Midbrain (tissue), 1 donor: ENCODE results near the gene AKR1B15.
A peak's percentile ranks its signal among the peaks of the same experiment; 100 is the strongest.
"Not testable (repeated sequence)": the region's sequence is repeated elsewhere in the genome, so short reads cannot be mapped to it uniquely, and the experiment has no call there.

ENCODE experiments used
- DNase-seq: peaks from one replicate; lab custom pipeline; 2025; lab: John Stamatoyannopoulos, UW

Gene AKR1B15

DNA sequence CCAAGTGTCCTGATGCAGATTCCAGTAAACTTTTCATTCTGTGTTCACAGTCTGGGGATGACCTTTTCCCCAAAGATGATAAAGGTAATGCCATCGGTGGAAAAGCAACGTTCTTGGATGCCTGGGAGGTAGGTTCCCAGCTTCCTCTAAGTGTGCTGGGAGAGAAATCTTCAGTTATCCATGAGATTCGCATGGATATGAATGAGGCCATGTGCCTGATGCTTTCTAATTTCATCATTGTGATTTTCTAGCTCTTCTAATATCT, 16.0 kb upstream of the AKR1B15 start:
- DNase-seq = no peak

DNA sequence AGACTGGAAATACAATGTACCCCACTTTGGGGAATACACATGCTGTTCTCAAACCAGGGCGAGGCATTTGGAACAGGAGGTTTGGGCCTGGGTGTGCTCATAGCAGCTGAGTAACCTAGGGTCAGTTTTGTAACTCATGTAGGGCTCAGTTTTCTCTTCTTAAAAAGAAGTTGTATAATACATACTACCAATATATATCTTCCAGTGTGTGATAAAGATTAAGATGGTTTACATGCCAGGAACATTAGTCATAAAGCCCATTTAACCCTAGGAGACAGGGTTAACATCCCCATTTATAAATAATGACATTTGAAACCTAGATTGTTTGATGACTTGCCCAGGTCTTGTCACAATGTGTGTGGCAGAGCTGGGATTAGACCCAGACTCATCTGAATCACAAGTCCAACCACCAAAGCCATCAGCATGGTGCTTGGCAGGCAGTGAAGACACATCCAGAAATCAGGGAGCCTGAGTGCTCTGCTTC, 15.6 kb upstream of the AKR1B15 start:
- DNase-seq = no peak

DNA sequence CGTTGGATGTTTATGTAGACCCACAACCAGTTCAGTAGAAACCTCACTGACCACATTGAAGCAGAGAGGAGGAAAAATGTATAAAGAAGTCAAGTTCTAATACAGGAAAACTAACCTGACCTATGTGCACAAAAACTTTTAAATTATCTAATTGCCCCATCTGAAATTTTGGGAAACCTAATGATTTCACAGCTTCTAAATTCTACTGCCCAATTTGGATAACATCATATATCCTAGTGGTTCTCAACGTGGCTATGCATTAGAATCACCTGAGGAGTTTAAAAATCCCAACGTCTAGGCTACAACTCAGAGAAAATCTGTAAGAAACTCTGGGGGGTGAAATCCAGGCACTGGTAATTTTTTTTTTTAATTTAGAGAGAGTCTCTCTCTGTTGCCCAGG, 14.3 kb upstream of the AKR1B15 start:
- no peak for DNase-seq

DNA sequence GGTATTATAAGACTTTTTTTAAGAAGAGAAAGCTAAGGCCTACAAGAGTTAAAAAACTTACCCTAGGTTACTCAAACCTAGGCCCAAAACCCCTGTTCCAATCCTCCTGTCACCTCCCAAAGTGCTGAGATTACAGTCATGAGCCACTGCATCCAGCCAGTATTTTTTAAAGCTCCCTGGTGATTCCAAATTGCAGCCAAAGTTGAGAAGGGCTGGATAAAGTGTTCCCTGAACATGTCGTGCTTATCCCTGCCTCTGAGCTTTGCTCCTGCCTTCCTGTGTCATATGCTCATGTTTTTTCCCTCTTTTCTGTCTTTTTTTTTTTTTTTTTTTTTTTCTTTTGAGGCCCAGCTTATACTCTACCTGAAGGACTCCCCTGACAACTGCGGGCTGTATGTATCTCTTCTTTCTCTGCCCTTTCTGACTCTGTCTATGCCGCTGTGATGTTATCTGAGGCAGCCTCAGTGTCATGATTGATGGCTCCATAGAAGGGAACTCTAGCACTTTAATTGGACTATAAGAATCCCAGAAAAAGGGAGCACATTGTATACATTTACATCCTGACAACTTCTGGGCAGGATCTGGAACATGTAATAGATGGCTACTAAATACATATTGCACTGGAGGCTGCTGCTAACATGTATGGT, 13.5 kb upstream of the AKR1B15 start:
- no peak for DNase-seq

DNA sequence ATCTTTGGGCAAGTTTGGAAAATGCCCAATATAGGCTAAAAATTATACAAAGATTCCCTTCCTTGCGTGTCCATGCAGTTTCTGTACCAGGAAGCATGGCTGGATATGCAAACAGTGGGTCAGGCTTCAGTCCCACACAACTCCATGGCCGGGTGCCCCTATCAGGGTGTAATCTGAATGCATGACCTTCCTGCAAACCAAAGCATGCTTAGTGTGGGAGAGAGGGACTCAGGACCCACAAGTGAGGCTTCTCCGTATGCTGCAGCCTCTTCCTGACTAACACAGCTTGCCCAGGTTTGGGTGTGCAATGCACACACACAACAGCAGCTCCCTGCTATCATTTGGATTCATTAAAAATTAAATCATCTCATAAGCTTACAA, 13.0 kb upstream of the AKR1B15 start:
- no peak for DNase-seq

DNA sequence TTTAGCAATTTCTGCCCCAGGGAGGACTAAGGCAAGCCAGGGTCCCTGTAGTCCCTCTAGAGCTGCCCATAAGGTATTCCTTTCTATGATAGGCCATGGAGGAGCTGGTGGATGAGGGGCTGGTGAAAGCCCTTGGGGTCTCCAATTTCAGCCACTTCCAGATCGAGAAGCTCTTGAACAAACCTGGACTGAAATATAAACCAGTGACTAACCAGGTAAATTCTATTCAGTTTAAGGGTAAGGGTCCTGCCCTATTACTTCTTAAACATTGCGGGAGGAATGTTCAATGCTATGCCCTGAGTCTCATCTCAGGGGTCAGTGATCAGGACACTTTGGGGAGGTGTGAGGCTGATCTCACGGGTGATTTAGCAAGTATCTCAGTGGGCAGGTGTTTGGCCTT, 12.4 kb upstream of the AKR1B15 start:
- DNase-seq = not testable (repeated sequence)

DNA sequence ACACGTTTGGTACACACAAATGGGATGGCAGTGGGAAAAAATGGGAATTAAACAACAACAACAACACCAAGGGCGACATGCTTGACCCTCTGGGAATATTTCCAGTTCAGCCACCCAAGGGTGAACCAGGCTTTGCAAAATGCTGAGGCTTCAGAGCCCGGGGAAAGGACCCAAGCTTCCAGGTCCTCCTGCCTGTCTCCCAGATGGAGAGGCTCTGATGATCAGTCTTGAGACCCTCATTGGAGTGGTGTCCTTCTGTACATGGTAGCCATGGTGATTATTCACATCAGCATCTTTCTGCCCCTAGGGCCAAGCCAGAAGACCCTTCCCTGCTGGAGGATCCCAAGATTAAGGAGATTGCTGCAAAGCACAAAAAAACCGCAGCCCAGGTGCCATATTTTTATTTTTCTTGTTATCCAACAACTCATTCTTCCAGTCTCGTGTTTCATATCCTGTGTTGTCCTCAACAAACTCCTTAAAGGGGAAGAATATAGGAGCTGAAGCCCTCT, 11.6 kb upstream of the AKR1B15 start:
- DNase-seq = not testable (repeated sequence)

DNA sequence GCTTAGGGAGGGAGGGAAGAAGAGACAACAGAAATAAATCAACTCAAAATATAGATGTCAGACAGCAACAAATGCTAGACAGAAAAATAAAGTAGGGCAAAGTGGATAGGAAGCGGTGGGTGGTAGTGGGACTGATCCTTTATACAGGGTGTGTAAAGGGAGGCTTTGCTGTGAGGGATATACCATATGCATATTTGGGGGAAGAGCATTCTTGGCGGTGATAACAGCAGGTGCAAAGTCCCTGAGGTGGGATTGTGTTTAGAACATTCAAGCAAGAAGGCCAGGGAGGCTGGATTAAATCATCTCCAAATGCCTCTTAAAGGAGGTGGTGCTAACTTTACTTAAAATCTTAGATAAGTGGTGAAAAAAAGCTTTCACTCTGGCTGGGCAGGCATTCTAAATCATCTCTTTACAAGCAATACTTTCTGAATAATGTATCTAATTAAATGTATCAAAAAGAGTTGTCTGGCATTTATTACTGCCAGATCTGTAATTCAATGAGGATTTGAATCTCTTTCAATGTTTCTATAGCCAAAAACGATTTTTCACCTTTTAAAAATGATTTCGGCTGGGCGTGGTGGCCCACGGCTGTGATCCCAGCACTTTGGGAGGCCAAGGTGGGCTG, 9.4 kb upstream of the AKR1B15 start:
- no peak for DNase-seq

DNA sequence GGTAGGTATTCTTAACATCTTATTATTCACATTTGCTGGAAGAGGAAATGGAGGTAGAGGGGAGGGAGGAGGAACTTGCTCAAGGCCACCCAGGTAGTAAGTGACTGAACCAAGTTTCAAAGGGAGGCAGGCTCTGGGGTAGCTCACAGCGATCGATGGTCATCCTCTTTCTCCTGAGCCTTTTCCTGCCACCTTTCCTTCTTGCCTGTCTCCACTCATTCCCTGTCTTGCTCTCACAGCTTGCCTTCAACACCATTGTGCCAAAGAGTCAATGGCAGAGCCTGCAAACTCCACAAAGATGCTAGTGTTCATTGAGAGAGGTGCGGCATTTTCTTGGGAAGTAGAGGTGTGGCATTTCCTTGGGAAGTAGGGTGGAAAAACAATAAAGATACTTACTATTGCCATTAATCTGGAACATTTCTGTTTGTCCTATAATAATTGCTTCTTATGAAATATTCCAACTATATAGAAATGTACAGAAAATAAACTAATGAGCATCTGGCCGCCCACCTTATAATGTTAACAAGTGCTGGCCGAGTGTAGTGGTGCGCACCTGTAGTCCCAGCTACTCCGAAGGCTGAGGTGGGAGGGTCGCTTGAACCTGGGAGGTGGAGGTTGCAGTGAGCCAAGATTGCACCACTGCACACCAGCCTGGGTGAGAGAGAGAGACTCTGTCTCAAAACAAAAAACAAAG, 7.3 kb upstream of the AKR1B15 start:
- DNase-seq = not testable (repeated sequence)

DNA sequence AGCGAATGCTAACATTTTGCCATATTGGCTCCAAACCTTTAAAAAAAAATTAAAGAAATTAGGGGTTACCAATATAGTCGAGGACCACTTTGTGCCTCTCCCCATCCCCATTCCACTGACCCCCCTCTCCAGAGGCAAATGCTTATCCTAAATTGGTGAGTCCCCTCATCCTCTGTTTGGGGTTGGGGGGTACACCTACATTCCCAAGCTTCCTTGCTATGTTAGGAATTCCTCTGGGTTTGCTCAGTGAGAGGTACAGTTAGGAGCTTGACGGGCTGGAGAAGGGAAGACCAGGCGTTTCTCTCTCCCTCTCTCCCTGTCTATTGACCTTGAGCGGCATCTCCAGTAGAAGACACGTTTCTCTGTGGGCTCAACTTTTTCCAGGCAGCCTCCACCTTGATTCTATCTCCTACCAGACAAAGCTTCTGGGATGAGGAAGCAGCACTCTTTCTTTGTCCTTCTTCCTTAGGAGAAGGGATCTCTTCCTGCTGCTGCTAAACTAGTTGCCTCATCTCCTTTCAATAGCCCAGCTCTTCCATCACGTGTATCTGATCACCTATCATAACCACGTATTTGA, 6.6 kb upstream of the AKR1B15 start:
- DNase-seq = no peak

DNA sequence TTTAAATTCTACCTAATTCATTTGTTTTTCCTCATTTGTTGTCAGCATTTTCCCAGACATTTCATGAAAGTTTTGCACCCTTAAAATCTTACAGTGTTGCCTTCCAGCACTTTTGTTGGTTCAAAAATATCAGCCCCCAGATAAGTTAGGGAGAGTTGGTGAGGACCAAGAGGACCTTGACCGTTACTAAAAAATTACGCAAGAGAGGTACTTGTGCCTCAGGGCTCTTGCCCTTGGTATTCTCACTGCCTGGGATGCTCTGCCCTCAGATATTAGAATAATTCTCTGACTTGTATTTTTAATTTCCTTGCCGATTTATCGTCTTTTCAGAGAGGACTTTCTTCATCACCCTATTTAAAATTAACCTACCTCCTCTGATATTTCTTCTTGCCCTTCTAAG, 3.5 kb upstream of the AKR1B15 start:
- no peak for DNase-seq

DNA sequence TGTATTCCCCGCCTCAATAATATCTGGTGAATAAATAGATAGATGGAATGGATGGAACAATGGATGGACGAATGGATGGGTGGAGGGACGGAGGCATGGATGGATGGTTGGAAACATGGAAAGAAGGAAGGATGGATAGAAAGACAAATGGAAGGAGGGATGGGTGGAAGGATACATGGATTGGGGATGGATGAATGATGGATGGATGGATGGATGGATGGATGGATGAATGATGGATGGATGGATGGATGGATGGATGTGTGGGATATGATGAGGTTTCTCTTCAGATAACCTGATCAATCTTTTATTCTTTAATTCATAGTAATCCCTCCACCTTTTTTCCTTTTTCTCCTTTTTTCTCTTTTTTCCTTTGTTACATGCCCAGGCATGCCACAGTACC, 3.0 kb upstream of the AKR1B15 start:
- no peak for DNase-seq

DNA sequence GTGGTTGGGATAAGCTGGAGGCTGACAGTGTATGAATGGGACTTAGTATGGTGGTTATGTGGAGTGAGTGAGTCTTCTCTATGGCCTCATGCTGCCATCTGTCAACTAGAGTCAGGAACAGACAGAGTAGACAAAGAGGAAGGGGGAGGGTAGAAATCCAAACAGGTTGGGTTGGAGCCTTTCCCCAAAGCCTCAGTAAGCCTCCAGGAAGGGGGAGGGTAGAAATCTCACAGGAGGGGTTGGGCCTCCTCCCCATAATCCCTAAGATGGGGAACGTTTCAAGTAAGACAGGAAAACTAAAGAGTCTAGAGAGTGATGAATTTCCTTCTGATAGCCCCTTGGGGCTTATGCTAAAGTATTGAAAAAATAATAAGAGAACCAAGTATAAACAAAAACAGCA, 2.0 kb upstream of the AKR1B15 start:
- no peak for DNase-seq

DNA sequence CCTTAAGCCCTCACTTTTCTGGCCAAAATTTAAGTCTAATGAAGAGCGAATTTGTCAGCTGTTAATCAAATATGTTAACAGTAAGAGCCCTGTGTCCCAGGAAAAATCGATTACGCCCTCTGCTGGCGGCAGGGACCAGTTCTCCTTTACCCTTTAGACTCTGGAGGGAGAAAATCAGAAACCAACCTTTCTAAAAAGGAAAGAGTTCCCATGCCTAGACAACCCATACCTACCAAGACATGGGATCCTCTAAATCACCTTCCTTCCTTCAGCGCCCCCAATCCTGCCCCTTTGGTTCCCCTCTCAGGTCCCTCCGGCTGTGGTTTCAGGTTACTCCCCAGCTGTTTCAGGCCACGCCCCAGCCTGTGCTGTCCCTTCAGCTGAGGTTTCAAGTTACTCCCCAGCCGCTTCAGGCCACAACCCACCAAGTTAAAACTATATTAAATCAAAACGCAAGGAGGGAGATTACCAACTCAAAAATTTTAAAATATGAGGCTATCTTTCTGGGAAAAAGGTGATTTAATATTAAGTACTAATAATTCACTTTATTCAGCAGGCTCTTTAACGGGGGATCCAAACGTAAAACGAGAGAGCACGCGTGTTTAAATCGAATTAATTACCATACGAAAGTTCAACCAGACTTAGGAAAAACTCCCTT, 1.4 kb upstream of the AKR1B15 start:
- DNase-seq = peak; percentile 71

DNA sequence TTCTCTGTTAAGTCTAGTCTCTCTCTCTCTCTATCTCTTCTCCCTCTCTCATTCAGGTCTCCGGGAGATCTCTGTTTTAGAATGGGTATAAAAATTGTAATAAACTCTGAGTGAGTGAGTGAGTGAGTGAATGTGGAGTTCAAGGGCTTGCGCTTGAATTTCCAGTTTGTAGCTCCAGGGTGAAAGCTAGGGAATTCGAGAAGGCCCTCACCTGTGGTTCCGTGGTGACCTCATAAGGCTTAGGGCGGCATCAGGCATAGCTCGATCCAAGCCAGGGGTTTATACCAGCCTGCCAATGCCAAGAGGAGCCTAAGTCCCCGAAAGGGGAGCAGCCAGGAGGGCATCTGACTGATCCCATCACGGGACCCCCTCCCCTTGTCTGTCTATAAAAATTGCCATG, 456 bp downstream of the AKR1B15 start:
- no peak for DNase-seq

DNA sequence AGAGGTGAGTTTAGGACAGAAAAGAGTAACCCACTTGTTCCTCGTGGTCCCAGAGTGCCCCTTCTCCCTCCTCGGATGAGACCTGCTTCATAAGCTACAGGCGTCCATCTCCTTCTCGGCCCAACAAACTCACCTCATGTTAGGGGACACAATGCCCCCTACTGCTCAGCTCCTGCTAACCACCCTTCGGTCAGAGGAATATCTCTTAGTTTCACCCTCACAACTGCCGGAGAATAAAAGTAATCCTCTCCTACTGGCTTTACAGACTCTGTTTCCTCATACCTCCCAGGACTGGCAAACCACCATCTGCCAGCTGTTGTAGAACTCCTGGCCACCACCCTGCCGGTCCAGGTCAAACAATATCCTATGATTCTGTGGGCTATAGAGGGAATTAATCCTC, 3.2 kb downstream of the AKR1B15 start:
- peak; percentile 1 for DNase-seq

DNA sequence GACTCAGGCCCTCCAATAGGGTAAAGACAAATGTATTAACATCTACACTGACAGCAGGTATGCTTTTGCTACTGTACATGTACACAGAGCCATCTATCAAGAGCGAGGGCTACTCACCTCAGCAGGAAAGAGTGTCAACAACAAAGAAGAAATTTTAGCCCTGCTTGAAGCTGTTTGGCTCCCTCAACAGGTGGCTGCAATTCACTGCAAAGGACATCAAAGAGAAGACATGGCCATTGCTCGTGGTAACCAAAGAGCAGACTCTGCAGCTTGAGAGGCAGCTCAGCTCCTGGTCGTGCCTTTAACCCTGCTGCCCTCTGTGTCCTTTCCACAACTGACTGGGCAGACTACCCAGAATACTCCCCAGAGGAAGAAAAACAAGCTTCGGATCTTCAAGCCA, 5.1 kb downstream of the AKR1B15 start:
- no peak for DNase-seq

DNA sequence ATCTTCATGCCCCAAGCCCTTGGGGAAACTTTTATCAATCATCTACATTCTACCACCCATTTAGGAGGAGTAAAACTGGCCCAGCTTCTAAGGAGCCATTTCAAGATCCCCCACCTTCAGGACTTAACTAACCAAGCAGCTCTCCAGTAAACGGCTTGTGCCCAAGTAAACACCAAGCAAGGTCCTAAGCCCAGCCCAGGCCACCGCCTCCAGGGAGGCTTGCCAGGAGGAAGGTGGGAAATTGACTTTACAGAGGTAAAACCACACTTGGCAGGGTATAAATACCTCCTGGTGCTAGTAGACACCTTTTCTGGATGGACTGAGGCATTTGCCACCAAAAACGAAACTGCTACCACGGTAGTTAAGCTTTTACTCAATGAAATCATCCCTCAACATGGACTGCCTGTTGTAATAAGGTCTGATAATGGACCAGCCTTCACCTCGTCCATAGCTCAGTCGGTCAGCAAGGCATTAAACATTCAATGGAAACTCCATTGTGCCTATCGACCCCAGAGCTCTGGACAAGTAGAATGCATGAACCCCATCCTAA, 5.6 kb downstream of the AKR1B15 start:
- DNase-seq = no peak

DNA sequence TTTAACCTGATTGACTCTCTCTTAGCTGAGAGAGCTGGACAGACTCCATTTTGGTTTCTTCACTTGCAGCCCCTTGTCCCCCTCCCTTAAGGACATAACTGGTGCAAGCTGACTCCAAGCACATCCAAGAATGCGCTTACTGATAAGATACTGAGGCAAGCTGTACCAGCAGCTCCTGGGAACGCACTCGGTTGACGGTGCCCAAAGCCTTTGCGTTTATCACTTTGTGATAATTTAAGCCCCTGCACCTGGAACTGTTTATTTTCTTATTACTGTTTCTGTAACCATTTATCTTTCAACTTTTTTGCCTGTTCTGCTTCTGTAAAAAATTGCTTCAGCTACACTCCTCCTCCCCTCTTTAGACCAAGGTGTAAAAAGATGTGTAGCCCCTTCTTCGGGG, 8.5 kb downstream of the AKR1B15 start:
- no peak for DNase-seq

DNA sequence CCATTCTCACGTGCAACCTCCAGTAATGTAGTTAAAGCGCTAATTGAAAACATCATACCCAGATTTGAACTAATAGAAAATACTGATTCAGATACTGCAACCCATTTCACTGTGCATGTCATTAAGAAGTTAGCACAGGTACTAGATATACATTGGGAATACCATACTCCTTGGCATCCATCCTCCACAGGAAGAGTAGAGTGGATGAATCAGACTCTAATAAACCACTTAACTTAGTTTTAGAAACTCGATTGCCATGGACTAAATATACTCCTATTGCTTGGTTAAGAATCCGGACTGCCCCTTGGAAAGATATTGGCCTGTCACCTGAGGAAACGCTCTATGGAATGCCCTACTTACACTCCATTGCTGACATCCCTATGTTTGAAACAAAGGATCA, 9.5 kb downstream of the AKR1B15 start:
- DNase-seq = no peak

DNA sequence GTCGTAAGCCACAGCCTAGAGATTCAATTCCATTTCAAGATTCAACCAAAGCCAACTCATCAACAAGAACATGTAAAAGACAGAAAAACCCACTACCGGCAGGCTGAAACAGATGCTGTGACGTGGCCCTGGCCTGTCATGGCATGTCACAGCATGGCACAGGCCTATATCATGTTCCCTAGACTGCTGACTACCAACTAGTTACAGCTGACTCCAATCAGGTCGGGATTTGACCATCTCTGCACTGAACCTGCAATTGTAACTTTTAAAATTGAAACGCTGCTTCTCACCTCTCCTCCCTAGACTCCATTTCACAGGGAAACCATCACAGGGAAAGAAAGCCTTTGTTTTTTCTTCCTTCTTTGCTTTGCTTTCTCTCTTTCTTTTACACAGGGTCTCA, 12.7 kb downstream of the AKR1B15 start:
- DNase-seq = not testable (repeated sequence)

DNA sequence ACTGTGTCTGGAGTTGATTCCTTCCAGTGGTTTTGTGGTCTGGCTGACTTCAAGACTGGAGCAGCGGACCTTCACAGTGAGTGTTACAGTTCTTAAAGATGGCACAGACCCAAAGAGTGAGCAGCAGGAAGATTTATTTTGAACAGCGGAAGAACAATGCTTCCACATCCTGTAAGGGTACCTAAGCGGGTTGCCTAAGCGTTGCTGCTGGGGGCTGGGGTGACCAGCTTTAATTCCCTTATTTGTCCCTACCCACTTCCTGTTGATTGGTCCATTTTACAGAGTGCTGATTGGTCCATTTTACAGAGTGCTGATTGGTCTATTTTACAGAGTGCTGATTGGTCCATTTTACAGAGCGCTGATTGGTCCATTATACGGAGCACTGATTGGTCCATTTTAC, 13.2 kb downstream of the AKR1B15 start:
- DNase-seq = no peak
